Hippocampal formation (tissue), 2 donors: Measurements from ENCODE around the gene TMEM150B.

ENCODE experiments used
- DNase-seq, 2 donors: peaks; one replicate each; lab custom pipeline; 2025; lab: John Stamatoyannopoulos, UW

The TMEM150B gene

GRCh38 chr19:55354698-55355212 lies 29.6 kb upstream of the TMEM150B start, which contains the start of gene COX6B2:
Gene COX6B2, minus strand, starts transcription at chr19:55354719. Its CDS starts 198 bp downstream, at chr19:55354521.
- DNase-seq, result no peak

- no peak for DNase-seq
These were observed 28.9 kb upstream of the TMEM150B start for GRCh38 chr19:55353803-55354697.

- DNase-seq, result no peak
These were observed 28.2 kb upstream of the TMEM150B start for GRCh38 chr19:55353356-55353802.

- DNase-seq, result no peak
These were observed 27.5 kb upstream of the TMEM150B start for GRCh38 chr19:55352549-55353145.

DNA sequence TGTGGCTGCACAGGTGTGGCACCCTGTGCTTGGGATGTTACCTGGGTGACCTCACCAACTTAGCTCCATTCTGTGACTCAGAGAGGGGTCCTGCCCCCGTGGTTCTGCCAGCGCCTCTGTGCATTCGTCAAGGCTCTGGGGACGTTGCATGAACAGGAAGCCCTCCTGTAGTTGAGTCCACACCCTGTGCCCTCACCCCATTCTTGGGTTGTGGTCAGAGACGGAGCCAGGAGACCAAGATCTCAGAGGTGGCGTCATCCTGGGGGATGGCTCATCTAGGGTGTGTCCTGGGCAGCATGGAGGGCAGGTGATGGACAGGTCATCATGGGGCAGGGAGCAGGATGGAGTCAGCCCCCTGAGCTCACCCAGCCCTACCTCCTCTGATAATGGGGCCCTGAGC lies 26.9 kb upstream of the TMEM150B start:
- DNase-seq, result no peak

DNA sequence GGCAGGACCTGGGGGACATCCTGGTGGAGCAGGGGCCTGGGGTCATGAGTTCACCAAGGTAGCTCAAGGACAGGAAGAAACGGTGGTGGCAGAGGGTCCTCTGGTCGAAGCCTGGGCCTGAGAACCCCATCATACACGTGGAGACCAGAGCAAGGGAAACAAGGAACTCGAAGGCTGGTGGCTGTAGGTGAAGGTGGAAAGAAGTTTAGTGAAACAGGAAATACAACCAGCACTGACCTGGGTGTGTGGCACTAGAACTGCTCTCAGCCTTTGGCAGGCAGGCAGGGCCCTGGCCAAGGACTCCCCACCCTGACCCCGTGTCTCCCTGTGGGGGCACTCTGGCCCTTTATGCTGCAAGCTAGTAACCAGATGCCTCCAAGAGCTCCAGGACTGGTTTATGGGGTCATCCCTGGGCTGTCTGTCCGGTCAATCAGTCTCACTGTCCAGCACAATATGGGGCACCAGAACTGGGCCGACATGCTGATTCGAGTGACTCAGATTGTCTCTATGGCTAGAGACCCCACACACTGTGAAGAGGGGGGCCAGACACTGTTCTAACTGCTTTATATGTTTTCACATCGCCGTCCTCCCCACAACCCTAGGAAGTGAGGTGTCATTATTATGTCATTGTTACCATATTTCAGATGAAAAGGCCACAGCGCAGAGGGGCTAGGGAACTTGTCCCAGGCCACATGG lies 25.6 kb upstream of the TMEM150B start:
- DNase-seq, result no peak

GRCh38 chr19:55348317-55349034 lies 23.3 kb upstream of the TMEM150B start:
- DNase-seq, result no peak

DNA sequence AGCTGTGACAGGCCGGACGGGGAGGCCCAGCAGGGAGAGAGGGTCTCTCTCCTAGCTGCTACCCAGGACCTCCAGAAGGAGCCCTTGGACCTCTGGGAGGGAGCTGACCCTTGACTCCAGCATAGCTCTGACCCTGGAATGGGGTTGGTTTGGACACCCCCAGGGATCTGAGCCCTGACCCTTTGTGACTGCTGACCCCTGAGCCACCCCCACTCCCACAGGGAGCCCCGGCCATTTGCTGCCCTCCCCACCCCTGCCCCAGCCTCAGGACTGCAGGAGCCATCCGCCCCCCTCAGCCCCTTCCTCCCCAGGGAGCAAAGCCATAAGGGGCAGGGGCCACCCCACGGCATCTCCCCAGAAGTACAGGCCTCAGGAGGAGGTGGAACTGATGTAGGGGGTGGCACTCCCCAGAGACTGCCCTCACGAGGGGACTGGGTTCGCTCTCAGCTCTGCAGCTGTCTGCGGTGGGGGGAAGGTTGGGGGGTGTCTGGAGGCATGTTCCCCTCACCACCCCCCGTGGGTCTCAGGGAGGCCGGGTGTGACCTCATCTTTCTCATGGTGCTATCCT lies 22.4 kb upstream of the TMEM150B start:
- no peak for DNase-seq

DNA sequence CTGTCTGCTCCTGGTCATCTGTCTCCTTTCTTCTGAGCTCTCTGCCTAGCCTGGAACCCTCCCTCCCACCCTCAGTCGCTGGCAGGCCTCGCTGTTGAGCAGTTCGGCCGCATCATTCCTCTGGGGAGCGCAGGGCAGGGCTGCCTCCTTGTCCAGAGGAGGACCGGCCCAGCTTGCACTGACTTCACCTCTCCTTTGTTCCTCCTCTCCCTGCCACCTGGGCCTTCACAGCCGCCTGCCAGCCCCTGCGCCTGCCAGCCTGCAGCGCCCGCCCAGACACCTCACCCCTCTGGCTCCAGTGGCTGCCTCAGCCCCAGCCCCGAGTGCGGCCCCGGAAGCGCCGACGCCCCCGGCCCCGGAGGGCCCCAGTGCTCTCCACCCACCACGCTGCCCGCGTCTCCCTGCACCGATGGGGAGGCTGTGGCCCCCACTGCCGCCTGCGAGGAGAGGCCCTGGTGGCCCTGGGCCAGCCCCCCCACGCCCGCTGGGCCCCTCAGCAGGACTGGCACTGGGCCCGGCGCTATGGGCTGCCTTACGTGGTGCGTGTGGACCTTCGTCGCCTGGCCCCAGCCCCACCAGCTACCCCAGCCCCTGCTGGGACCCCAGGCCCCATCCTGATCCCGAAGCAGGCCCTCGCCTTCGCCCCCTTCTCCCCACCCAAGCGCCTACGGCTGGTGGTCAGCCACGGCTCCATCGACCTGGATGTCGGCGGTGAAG lies 21.7 kb upstream of the TMEM150B start:
- no peak for DNase-seq

GRCh38 chr19:55345818-55346724 lies 20.9 kb upstream of the TMEM150B start:
- DNase-seq, result no peak

GRCh38 chr19:55345101-55345817 lies 20.1 kb upstream of the TMEM150B start:
- no peak for DNase-seq

DNA sequence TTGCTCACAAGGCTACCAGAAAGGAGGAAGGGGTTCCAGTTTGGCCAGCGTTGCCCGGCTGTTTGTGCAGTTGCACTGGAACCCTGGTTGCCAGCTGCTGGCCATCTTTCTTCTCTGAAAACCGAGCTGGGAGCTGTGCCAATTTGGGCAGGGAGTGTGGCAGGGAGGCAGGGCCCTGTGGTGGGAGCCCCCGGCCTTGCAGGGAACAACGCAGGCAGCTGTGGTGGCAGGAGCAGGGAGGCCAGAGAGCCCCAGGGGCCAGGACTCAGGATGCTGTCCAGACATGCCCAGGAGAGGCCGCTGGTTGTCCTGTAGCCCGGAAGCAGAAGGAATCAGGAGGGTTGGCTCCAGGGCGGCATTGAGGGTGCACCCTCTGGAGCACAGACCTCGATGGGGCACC lies 19.3 kb upstream of the TMEM150B start:
- DNase-seq, result peak in 1 of 2 donors; percentile 70

DNA sequence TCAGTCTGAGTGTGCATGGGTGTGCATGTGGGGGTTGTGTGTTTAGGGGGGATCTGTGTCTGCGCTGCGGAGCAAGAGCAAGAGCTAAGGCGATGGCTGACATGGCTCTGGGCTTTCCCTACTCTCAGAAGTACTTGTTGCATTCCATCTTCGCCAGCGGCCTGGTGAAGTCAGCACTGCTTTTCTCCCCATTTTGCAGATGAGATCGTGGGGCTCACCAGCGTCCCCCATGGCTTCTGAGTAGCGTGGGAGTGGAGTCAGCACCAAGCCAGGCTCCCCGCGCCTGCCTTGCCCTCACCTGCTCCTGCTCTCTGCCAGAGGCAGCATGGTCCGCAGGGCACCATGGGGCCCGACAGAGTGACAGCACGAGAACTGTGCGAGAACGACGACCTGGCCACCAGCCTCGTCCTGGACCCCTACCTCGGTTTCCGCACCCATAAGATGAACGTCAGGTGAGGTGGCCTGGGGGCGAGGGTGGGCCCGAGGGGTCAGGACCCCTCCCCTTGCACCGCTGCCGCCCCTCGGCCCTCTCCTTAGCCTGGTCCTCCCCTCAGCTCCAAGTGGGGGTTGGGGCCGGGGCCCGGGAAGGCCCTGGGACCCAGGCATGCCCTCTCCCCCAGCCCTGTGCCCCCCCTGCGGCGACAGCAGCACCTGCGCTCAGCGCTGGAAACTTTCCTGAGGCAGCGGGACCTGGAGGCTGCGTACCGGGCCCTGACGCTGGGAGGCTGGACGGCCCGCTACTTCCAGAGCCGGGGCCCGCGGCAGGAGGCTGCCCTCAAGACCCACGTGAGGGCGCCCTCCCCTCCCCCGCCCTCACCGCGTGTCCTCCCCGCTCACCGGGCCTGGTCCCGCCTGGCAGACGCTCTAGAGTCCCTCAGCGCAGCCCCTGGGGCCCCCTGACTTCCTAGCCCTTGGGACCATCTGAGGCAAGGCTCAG lies 16.7 kb upstream of the TMEM150B start:
- DNase-seq, result no peak

- DNase-seq, result no peak
These were observed 16.0 kb upstream of the TMEM150B start for GRCh38 chr19:55341171-55341588.

DNA sequence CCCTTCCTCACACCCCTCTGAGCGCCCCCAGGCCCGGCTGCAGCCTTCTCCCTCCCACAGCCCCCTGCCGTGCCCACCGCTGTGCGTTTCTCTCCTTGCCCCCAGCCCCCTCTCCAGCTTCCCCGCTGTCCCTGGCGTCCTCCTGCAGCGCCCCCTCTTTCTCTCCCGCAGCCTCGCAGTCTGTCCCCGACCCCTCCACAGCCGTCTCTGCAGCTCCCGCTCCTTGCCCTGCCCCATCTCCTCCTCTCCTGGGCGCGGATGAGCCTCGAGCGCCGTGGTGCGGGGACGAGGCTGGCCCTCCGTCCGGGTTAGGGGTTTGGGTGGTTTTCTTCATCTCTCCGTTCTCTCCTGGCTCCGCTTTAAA lies 15.6 kb upstream of the TMEM150B start:
- DNase-seq, result no peak

GRCh38 chr19:55339889-55340783 lies 15.0 kb upstream of the TMEM150B start:
- no peak for DNase-seq
